ENCODE data around the gene UPB1. TPM values are rescaled to one million over a fixed set of nuclear protein-coding genes. Genes with fewer than 3 reads are reported as not detected.
A peak's percentile ranks its signal among the peaks of the same experiment; 100 is the strongest.
"Not testable (repeated sequence)": the region's sequence is repeated elsewhere in the genome, so short reads cannot be mapped to it uniquely, and the experiment has no call there.

UPB1 gene
- total RNA-seq, 2 donors from 2014 or later: 1.5 TPM; not detected in 1

DNA sequence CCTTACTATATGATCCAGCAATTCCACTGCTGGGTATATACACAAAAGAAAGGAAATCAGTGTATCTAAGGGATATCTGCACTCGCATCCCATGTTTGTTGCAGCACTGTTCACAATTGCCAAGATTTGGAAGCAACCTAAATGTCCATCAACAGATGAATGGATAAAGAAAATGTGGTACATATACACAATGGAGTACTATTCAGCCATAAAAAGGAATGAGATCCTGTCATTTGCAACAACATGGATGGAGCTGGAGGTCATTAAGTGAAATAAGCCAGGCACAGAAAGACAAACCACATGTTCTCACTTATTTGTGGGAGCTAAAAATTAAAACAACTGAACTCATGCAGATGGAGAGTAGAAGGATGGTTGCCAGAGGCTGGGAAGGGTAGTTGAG, 5.7 kb upstream of the UPB1 start:
- not testable (repeated sequence) for H3K9me3 Mint-ChIP-seq

DNA sequence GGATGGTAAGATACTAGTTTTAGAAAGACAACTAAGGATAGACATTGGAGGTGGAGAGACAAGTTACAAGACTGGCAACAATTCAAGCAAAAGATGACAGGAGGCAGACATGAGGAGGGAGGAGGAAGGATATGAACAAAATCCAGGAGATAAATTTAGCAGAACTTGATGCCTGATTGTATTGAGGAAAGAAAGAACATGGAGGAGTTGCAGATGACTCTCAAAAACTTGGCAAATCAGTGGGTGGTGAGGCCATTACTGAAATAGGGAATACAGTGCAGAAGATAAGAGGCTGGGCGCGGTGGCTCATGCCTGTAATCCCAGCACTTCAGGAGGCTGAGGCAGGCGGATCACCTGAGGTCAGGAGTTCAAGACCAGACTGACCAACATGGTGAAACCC, 2.7 kb upstream of the UPB1 start:
- Mint-ChIP-seq H3K36me3 (ENCODE audit: low read depth) (no peaks in the 10 kb centered on the region), H3K4me3 (no peak overlapping the region), H3K9me3 (no peaks in the 10 kb centered on the region), H3K4me1 (no peaks in the 10 kb centered on the region), H3K27me3 (peaks cover 5% of the 10 kb centered on the region), H3K27ac (no peak overlapping the region)
- no peak for ATAC-seq (replicated peaks)

More for the DNA sequence above, 5.7 kb upstream of the UPB1 start:
- not testable (repeated sequence) for H3K27me3 Mint-ChIP-seq; ATAC-seq (replicated peaks); H3K4me3 Mint-ChIP-seq; H3K36me3 Mint-ChIP-seq (ENCODE audit: low read depth); H3K27ac Mint-ChIP-seq
- H3K4me1 Mint-ChIP-seq: peaks cover 11% of the 10 kb centered on the region

DNA sequence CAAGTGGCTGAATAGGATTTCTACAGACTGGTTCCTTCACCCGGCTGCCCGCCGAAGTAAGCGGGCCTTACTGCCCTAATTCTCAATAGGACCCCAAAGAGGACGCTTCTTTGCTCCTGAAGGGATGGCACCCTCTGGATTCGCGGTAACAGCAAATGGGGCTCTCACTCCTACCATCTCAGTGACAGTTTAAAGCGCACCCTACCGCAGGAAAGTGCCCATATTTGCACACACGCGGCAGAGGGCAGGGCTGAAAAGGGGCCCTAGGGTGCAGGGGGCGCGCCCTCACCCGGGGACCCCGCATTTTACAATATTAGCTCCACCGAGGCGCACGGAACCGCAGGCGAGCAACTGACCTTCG, 985 bp upstream of the UPB1 start:
- ATAC-seq (replicated peaks): no peak
- Mint-ChIP-seq H3K4me1 (no peaks in the 10 kb centered on the region), H3K9me3 (no peaks in the 10 kb centered on the region), H3K36me3 (ENCODE audit: low read depth) (no peaks in the 10 kb centered on the region), H3K27ac (no peak overlapping the region), H3K27me3 (peaks cover 5% of the 10 kb centered on the region), H3K4me3 (no peak overlapping the region)

DNA sequence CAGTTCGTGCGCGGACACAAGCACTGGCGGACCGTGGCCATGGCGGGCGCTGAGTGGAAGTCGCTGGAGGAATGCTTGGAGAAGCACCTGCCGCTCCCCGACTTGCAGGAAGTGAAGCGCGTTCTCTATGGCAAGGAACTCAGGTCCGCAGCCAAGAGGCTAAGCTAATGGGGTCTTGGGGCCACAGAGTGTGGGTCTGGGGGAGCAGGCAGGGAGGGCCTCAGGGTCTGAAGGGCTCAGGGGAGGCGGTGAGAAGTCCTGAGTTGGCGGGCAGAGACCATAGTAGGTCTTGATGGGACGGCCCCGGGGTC, 188 bp downstream of the UPB1 start:
- Mint-ChIP-seq H3K4me1 (no peaks in the 10 kb centered on the region), H3K36me3 (ENCODE audit: low read depth) (no peaks in the 10 kb centered on the region), H3K4me3 (no peak overlapping the region), H3K27me3 (peaks cover 5% of the 10 kb centered on the region), H3K9me3 (no peaks in the 10 kb centered on the region), H3K27ac (no peak overlapping the region)
- no peak for ATAC-seq (replicated peaks)

DNA sequence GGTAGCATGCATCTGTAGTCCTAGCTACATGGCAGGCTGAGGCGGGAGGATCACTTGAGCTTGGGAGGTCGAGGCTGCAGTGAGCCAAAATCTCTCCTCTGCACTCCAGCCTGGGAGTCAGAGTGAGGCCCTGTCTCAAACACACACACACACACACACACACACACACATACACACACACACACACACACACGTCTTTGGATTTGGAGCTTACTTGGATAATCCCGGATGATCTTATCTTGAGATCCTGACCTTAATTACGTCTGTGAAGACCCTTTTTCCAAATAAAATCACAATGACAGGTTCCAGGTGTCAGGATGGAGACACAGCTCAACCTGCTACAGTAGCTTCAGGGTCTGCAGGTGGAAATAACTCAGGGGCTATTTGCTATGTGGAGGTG, 1.1 kb downstream of the UPB1 start:
- no peaks in the 10 kb centered on the region for H3K4me1 Mint-ChIP-seq
- peaks cover 5% of the 10 kb centered on the region for H3K27me3 Mint-ChIP-seq
- H3K36me3 Mint-ChIP-seq (ENCODE audit: low read depth): no peaks in the 10 kb centered on the region
- no peak overlapping the region for H3K4me3 Mint-ChIP-seq
- ATAC-seq (replicated peaks): no peak
- no peaks in the 10 kb centered on the region for H3K9me3 Mint-ChIP-seq
- H3K27ac Mint-ChIP-seq: no peak overlapping the region

DNA sequence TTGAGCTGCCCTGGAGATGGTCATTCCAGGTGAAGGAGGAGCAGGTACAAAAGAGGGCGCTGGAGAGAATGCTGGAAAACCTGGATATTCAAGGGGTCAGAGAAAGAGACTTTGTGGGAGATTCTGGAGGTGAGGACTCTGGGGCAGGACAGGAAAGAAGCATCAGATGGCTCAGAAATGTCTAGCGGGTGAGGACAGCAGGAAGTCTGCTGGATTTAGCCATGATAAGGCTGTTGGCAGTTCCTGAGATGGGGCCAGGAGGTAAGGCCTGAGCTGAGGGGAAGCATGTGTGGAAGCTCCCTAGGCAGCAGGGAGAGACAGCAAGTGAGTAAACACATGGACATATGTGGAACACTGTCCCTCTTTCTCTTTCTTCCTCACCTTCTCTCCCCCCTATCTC, 1.5 kb downstream of the UPB1 start:
- no peaks in the 10 kb centered on the region for H3K36me3 Mint-ChIP-seq (ENCODE audit: low read depth)
- H3K9me3 Mint-ChIP-seq: no peaks in the 10 kb centered on the region
- peak overlapping the region; percentile 8 for H3K27ac Mint-ChIP-seq
- ATAC-seq (replicated peaks): no peak
- H3K27me3 Mint-ChIP-seq: peaks cover 5% of the 10 kb centered on the region
- H3K4me1 Mint-ChIP-seq: no peaks in the 10 kb centered on the region
- no peak overlapping the region for H3K4me3 Mint-ChIP-seq

DNA sequence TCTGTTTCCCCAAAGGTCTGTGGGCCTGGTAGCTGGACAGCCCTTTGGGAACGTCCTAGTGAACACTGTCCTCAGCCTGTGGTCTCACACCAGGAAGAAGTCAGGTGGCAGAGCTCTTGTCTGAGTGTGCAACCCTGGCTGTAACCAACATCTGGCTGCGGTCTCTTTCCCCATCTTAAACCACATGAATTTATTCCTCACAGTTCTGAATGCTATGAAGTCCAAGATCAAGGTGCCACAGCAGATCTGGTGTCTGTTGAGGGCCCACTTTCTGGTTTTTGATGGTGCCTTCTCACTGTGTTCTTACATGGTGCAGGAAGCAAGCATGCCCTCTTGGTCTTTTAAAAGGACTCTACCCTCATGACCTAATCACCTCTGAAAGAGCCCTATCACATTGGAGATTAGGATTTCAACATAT, 2.7 kb downstream of the UPB1 start:
- no peaks in the 10 kb centered on the region for H3K9me3 Mint-ChIP-seq
- H3K36me3 Mint-ChIP-seq (ENCODE audit: low read depth): no peaks in the 10 kb centered on the region
- no peak for ATAC-seq (replicated peaks)
- H3K27me3 Mint-ChIP-seq: no peaks in the 10 kb centered on the region
- no peaks in the 10 kb centered on the region for H3K4me1 Mint-ChIP-seq
- peak overlapping the region; percentile 8 for H3K27ac Mint-ChIP-seq
- H3K4me3 Mint-ChIP-seq: no peak overlapping the region

DNA sequence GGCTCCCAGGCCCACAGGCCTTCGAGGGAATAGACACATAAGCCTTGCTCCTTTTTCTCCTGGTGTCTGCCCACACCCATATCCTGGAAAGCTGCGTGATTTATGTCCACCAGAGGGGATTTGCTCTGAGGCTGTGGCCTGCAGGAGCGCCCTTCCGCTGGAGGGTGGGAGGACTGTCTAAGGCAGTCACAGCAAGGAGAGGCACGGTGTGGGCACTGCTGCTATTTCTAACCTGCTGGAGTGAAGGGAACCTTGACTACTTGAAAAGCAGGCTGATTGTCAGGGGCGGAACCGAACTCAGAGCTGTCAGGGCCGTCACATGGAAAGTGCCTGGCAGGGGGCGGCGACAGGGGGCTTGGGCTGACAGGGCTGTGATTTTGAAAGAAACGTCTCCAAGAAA, 3.7 kb downstream of the UPB1 start:
- Mint-ChIP-seq H3K27ac (peak overlapping the region; percentile 8), H3K36me3 (ENCODE audit: low read depth) (no peaks in the 10 kb centered on the region), H3K27me3 (no peaks in the 10 kb centered on the region), H3K4me3 (no peak overlapping the region), H3K4me1 (no peaks in the 10 kb centered on the region), H3K9me3 (no peaks in the 10 kb centered on the region)
- no peak for ATAC-seq (replicated peaks)

DNA sequence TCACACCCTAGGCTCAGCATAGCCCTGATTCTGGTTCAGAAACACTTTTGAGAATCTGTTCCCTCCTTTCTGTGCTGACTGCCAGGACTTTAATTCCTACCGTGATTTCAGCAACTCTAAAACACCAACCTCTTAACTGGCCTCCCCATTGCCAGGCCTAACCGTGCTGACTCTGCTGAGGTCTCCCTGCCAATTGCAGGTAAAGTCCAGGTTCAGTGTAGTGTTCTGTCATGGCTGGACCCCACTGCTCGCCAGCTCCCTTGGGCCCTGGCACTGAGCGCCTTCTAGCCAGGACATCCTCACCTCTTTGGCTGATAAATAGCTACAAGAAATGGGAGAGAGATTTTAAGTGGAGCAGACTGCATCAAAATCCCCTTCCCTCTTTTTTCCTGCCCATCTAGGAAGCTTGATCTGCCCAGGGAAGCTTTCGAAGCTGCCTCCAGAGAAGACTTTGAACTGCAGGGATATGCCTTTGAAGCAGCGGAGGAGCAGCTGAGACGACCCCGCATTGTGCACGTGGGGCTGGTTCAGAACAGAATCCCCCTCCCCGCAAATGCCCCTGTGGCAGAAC, 4.7 kb downstream of the UPB1 start:
- Mint-ChIP-seq H3K9me3 (no peaks in the 10 kb centered on the region), H3K27me3 (no peaks in the 10 kb centered on the region), H3K4me3 (no peak overlapping the region), H3K27ac (no peak overlapping the region), H3K4me1 (no peaks in the 10 kb centered on the region), H3K36me3 (ENCODE audit: low read depth) (no peaks in the 10 kb centered on the region)
- no peak for ATAC-seq (replicated peaks)

DNA sequence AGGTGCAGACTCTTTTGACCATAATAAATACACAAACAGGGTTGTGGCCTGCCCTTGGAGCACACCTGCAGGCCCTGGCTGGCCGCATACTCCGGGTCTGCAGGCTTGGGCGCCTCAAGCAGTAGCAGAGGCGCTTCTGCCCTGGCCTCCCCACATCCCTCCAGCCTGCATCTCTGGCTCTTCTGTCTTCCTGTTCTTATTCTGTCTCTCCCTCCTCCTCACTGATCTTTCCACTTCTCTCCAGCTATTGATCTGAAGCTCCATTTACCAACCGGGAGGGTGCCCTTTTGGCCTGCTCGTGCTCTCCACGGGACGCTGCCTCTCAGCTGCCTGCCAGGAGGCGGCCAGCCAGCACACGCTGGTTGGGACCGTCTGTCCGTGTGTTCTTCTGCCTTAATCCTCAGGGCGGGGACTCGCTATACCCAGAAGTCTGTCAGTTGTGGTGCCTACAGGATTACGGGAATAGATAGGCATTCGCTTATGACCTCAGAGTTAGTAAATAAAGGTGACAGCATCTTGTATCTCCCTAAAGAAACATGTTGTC, 5.2 kb downstream of the UPB1 start:
- Mint-ChIP-seq H3K9me3 (no peaks in the 10 kb centered on the region), H3K27me3 (no peaks in the 10 kb centered on the region), H3K4me3 (no peak overlapping the region), H3K36me3 (ENCODE audit: low read depth) (no peaks in the 10 kb centered on the region), H3K27ac (peak overlapping the region; percentile 51), H3K4me1 (no peaks in the 10 kb centered on the region)
- ATAC-seq (replicated peaks): no peak

DNA sequence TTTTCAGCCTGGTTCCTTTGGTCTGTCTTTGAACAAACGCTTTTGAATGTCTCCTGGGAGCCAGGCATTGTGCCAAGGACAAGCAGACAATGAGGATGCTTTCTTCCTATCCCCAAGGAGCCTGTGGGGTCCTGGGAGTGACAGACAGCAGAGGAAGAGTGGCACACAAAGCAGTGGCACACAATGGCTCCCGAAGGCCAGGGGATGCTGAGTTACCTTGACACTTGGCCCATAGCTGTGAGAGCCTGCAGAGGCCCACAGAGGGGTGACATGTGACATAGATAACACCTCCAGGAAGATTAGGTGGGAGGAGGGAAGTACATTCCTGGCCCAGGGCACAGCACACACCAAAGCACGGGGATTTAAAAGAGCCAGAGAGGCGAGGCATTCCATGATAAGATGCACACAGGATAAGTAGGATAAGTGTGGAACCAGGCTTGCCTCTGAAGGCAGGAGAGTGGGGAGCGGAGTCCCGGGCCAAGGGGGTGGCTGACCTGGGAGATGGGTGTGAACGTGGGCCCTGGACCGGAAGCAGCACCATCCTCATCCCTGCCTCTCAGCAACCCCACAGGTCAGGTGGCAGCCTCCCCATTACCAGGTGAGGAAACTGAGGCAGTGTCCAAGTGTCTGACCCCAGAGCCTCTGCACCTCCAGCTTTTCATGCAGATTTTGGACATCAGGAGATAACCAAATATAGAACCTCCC, 6.3 kb downstream of the UPB1 start:
- Mint-ChIP-seq H3K4me3 (no peak overlapping the region), H3K27me3 (no peaks in the 10 kb centered on the region), H3K27ac (no peak overlapping the region), H3K9me3 (no peaks in the 10 kb centered on the region), H3K36me3 (ENCODE audit: low read depth) (no peaks in the 10 kb centered on the region), H3K4me1 (no peaks in the 10 kb centered on the region)
- ATAC-seq (replicated peaks): no peak

DNA sequence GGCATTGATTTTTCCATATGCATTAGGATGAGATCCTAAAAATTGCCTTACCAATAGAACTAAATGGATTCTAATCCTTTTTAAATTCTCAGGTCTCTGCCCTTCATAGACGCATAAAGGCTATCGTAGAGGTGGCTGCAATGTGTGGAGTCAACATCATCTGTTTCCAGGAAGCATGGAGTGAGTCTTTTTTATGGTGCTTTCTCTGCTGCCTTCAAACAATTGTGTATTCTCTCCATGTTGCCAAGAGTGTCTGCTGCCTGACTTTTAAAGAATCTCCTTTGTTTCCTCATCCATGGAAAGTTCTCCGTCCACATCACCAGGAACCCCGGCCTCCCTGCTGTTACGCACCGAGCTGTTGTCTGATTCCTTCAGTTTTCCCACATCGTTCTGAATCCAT, 6.9 kb downstream of the UPB1 start:
- Mint-ChIP-seq H3K36me3 (ENCODE audit: low read depth) (no peaks in the 10 kb centered on the region), H3K4me3 (no peak overlapping the region), H3K27ac (no peak overlapping the region), H3K27me3 (no peaks in the 10 kb centered on the region), H3K4me1 (no peaks in the 10 kb centered on the region), H3K9me3 (no peaks in the 10 kb centered on the region)
- ATAC-seq (replicated peaks): no peak

DNA sequence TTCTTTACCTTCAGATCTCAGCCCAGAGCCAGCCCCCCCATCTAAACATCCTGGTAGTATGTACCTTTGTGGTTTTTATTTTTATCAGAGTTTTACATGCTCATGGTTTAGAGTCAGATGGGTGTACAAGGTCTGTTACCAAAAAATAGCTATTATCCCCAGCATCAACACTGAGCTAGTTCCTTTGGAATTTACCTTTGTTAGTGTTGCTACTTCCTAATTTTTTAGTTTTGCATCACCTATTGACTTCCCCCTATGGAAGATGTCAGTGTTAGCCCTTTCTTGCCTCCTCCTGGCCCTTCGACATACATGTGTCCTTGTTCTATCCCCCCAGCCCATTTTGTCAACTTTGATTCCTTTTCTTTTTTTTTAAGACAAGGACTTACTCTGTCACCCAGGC, 7.4 kb downstream of the UPB1 start:
- Mint-ChIP-seq H3K27ac (peak overlapping the region; percentile 44), H3K4me3 (no peak overlapping the region), H3K27me3 (no peaks in the 10 kb centered on the region), H3K4me1 (no peaks in the 10 kb centered on the region), H3K9me3 (no peaks in the 10 kb centered on the region), H3K36me3 (ENCODE audit: low read depth) (no peaks in the 10 kb centered on the region)
- ATAC-seq (replicated peaks): no peak

DNA sequence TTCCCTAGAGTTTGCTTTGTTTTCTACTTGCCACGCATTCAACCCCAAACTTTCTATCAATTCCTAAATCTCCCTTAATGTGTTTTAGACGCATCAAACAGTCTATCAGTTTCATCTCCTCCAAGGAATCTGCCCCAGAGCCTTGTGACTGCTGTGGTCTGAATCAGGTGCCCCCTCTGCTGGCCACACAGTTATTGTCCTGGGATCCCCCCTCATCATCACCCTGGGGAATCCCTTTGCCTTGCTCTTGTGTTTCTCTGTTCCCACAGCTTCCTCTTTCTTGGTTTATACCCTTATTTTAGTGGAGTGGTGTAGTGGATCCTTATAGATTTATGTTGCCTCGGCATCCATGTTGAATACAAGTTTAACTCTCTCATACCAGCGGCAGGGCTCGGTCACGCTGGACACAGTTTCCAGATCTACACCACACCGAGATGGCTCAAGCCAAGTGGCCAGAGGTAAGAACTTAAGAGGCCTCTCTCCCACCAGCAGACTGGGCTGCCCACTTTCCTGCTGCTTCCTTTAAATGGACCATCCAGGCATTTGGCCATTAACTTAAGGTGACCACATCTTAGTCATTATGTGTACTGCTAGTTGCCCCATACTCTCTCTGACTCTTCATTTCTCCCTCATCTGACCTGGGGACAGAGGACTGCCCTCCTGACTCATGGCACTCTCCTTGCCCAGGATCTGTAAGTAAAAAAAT, 8.2 kb downstream of the UPB1 start:
- peak; percentile 89 for ATAC-seq (replicated peaks)
- H3K27ac Mint-ChIP-seq: peak overlapping the region; percentile 44
- H3K4me1 Mint-ChIP-seq: no peaks in the 10 kb centered on the region

DNA sequence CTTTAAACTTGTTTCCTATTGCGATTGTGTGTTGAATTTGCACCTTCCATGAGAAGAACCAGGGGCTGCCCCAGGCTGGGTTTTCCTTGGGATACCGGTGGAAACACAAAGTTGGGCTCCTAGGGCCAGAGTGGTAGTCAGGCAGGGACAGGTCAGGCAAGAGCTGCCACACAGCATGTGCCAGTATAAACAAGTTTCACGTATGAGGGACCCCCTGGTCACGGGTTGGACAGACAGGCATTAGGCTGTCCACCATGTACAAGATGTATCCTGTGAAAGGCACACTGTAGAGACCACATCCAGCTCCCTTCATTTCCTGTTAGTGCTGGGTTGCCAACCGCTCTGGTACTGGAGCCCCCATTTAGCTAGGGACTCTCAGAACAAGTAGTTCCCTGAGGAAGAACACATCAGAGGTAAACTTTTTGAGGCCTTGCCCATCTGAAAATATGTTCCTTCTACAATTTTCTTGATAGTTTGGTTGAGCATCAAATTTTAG, 8.8 kb downstream of the UPB1 start:
- Mint-ChIP-seq H3K36me3 (ENCODE audit: low read depth) (no peaks in the 10 kb centered on the region), H3K9me3 (no peaks in the 10 kb centered on the region), H3K4me3 (no peak overlapping the region), H3K4me1 (no peaks in the 10 kb centered on the region), H3K27me3 (peaks cover 3% of the 10 kb centered on the region), H3K27ac (no peak overlapping the region)
- no peak for ATAC-seq (replicated peaks)

More for the DNA sequence above, 8.2 kb downstream of the UPB1 start:
- no peaks in the 10 kb centered on the region for H3K9me3 Mint-ChIP-seq
- H3K4me3 Mint-ChIP-seq: no peak overlapping the region
- H3K27me3 Mint-ChIP-seq: no peaks in the 10 kb centered on the region
- H3K36me3 Mint-ChIP-seq (ENCODE audit: low read depth): no peaks in the 10 kb centered on the region
